GM12892 (cell line): ENCODE measurements around the gene QPCT.

Experiments
- POLR2A ChIP-seq: IDR thresholded peaks from 2 replicates; pipeline ENCODE4 v1.6.1; 2011; ENCODE audit warnings: low read depth, low read length, control low read depth
- POLR2AphosphoS5 ChIP-seq: IDR thresholded peaks from 2 replicates; pipeline ENCODE4 v1.6.1; 2011; ENCODE audit warnings: low read depth, low read length, control low read depth
- TAF1 ChIP-seq: IDR thresholded peaks from 2 replicates; pipeline ENCODE4 v1.6.1; 2011; ENCODE audit warnings: low read depth, mild to moderate bottlenecking, control low read depth, low read length, borderline replicate concordance

DNA sequence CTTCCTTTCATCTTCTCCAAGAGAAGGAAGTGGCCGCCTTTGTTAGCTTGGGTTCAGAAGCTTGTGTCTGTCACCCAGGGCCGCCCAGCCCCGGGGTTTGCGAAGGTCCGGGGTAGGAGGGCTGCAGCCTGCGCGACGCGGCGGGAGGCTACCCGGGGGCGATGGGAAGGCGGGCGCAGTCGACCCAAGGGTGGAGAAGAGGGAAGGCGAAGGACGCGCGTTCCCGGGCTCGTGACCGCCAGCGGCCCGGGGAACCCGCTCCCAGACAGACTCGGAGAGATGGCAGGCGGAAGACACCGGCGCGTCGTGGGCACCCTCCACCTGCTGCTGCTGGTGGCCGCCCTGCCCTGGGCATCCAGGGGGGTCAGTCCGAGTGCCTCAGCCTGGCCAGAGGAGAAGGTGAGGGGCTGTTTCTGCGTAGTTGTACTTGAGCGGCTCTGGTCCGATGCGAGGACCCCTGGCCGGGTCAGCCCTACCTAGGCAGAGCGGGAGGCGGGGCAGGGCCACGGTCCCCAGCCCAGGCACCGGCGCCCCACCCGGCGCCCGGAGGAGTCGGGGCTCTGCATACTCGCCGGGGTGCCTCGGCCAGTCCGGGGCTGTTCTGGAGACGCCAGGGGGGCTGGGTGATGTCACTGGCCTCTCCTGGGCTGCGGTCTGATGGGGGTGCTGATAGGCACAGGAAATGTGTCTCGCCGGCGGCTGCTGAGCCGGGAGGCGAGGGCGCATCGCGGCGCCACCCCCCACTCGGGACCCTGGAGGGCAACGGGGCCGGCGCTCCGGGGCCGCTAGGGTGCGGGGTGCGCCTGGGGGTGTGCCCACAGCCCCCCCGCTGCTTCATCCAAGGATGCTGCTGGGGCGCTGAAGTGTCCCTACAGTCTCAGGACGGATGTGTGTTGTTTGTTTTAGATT lies at the start of gene QPCT:
- TF ChIP-seq POLR2A (no peak; the same call in 1 of the 2 replicates), TAF1 (no peak), POLR2AphosphoS5 (no peak)
